Jurkat, Clone E6-1 (cell line): ENCODE results near the gene WLS.
A peak's percentile ranks its signal among the peaks of the same experiment; 100 is the strongest.
"Not testable (repeated sequence)": the region's sequence is repeated elsewhere in the genome, so short reads cannot be mapped to it uniquely, and the experiment has no call there.

Experiments
- DNase-seq: peaks from one replicate; pipeline ENCODE4 v3.0.0-alpha.2; 2011; ENCODE audit warnings: low read depth, low spot score
- H3K4me3 ChIP-seq: 2 replicates; pipeline ENCODE4 v1.5.1; 2011; ENCODE audit warnings: mild to moderate bottlenecking, low read length, control low read depth, moderate library complexity

WLS gene

GRCh38 chr1:68174738-68175113 is 57.6 kb downstream of the WLS start:
- no peak overlapping the region for H3K4me3 ChIP-seq
- DNase-seq, result no peak

- no peak overlapping the region for H3K4me3 ChIP-seq
- no peak for DNase-seq
Observed at GRCh38 chr1:68173936-68174737, 58.2 kb downstream of the WLS start.

GRCh38 chr1:68173283-68173935 is 58.9 kb downstream of the WLS start:
- no peak overlapping the region for H3K4me3 ChIP-seq
- no peak for DNase-seq

- not testable (repeated sequence) for DNase-seq, H3K4me3 ChIP-seq
Observed at GRCh38 chr1:68171795-68172194, 60.5 kb downstream of the WLS start.

GRCh38 chr1:68168545-68169171 is 63.7 kb downstream of the WLS start:
- no peak for DNase-seq
- no peak overlapping the region for H3K4me3 ChIP-seq

- no peak overlapping the region for H3K4me3 ChIP-seq
- DNase-seq, result no peak
Observed at GRCh38 chr1:68167211-68167610, 65.1 kb downstream of the WLS start.

- DNase-seq, result no peak
- H3K4me3 ChIP-seq, result no peak overlapping the region
Observed at GRCh38 chr1:68166348-68166747, 66.0 kb downstream of the WLS start.

GRCh38 chr1:68165665-68166064 is 66.7 kb downstream of the WLS start:
- no peak for DNase-seq
- no peak overlapping the region for H3K4me3 ChIP-seq

- H3K4me3 ChIP-seq, result no peak overlapping the region
- DNase-seq, result no peak
Observed at GRCh38 chr1:68164918-68165317, 67.4 kb downstream of the WLS start.

- H3K4me3 ChIP-seq, result no peak overlapping the region
- DNase-seq, result no peak
Observed at GRCh38 chr1:68163220-68163619, 69.1 kb downstream of the WLS start.

GRCh38 chr1:68162761-68163160 is 69.6 kb downstream of the WLS start:
- peak; percentile 4 for DNase-seq
- H3K4me3 ChIP-seq, result no peak overlapping the region

GRCh38 chr1:68161672-68162071 is 70.7 kb downstream of the WLS start:
- DNase-seq, result not testable (repeated sequence)

GRCh38 chr1:68160935-68161334 is 71.4 kb downstream of the WLS start:
- DNase-seq, result not testable (repeated sequence)

More at GRCh38 chr1:68161672-68162071, 70.7 kb downstream of the WLS start:
- not testable (repeated sequence) for H3K4me3 ChIP-seq

GRCh38 chr1:68160021-68160420 is 72.3 kb downstream of the WLS start:
- H3K4me3 ChIP-seq, result no peak overlapping the region

More at GRCh38 chr1:68160935-68161334, 71.4 kb downstream of the WLS start:
- H3K4me3 ChIP-seq, result not testable (repeated sequence)

GRCh38 chr1:68158837-68159236 is 73.5 kb downstream of the WLS start:
- no peak overlapping the region for H3K4me3 ChIP-seq

More at GRCh38 chr1:68160021-68160420, 72.3 kb downstream of the WLS start:
- no peak for DNase-seq

GRCh38 chr1:68157416-68157815 is 74.9 kb downstream of the WLS start:
- no peak overlapping the region for H3K4me3 ChIP-seq
- DNase-seq, result no peak

More at GRCh38 chr1:68158837-68159236, 73.5 kb downstream of the WLS start:
- no peak for DNase-seq

- DNase-seq, result no peak
- H3K4me3 ChIP-seq, result no peak overlapping the region
Observed at GRCh38 chr1:68151690-68152089, 80.6 kb downstream of the WLS start.

- no peak overlapping the region for H3K4me3 ChIP-seq
Observed at GRCh38 chr1:68149907-68150306, 82.4 kb downstream of the WLS start.

GRCh38 chr1:68149110-68149798 is 83.1 kb downstream of the WLS start:
- DNase-seq, result no peak
- no peak overlapping the region for H3K4me3 ChIP-seq

More at GRCh38 chr1:68149907-68150306, 82.4 kb downstream of the WLS start:
- DNase-seq, result no peak
